Caco-2 (cell line): ENCODE measurements around the gene BIRC7. TPM values are rescaled to one million over a fixed set of nuclear protein-coding genes. Genes with fewer than 3 reads are reported as not detected.

Source experiments
- BruUV-seq: library from RNA; stranded (reverse); fragments of 400-500 nt; replicated peaks from 2 replicates; lab custom pipeline; 2021; lab: Mats Ljungman, UMichigan
- CTCF ChIA-PET: fragments of 300-600 bp; sonication (Branson Sonifier 250); formaldehyde crosslinking; loops from one replicate; lab custom pipeline; 2022; ENCODE audit warnings: antibody characterized with exemption; lab: Charles Lee
- POLR2A ChIA-PET: fragments of 300-600 bp; sonication (Branson Sonifier 250); formaldehyde crosslinking; loops from one replicate; lab custom pipeline; 2022; ENCODE audit warnings: antibody characterized with exemption; lab: Charles Lee
- DNase-seq, 2 experiments: peaks; one replicate each; pipeline versions ENCODE4 v3.0.0 to v3.0.0-alpha.2; 2020 to 2022
- H3K27me3 ChIP-seq: replicated peaks from 2 replicates; pipeline ENCODE4 v1.6.0; 2011; ENCODE audit warnings: low read length; ENCODE audit not compliant: control insufficient read depth, insufficient read depth
- H3K36me3 ChIP-seq: 2 replicates; pipeline ENCODE4 v1.5.1; 2011; ENCODE audit warnings: low read length; ENCODE audit not compliant: control insufficient read depth, insufficient read depth
- H3K4me1 ChIP-seq: fragments of 250-450 bp; sonication (Bioruptor Pico); 2 replicates; pipeline ENCODE4 v1.5.1; 2020; ENCODE audit warnings: mild to moderate bottlenecking
- H3K4me3 ChIP-seq: 2 replicates; pipeline ENCODE4 v1.5.1; 2011; ENCODE audit warnings: low read depth, mild to moderate bottlenecking, control low read depth, low read length
- H3K9me3 ChIP-seq: fragments of 250-450 bp; sonication (Bioruptor Pico); 2 replicates; pipeline ENCODE4 v1.5.1; 2020; ENCODE audit warnings: mild to moderate bottlenecking, moderate library complexity
- H3K27ac Mint-ChIP-seq: one replicate; pipeline ENCODE4 v1.8.0; 2022; ENCODE audit warnings: mixed read lengths; ENCODE audit not compliant: unreplicated experiment
- H3K27me3 Mint-ChIP-seq: one replicate; pipeline ENCODE4 v1.8.0; 2022; ENCODE audit warnings: mixed read lengths; ENCODE audit not compliant: insufficient read depth, unreplicated experiment
- H3K36me3 Mint-ChIP-seq: one replicate; pipeline ENCODE4 v1.8.0; 2022; ENCODE audit warnings: mild to moderate bottlenecking, mixed read lengths; ENCODE audit not compliant: insufficient read depth, unreplicated experiment
- H3K4me1 Mint-ChIP-seq: one replicate; pipeline ENCODE4 v1.8.0; 2022; ENCODE audit warnings: low read depth, mixed read lengths; ENCODE audit not compliant: unreplicated experiment
- H3K4me3 Mint-ChIP-seq: one replicate; pipeline ENCODE4 v1.8.0; 2022; ENCODE audit warnings: mild to moderate bottlenecking, moderate library complexity, mixed read lengths; ENCODE audit not compliant: unreplicated experiment
- H3K9me3 Mint-ChIP-seq: one replicate; pipeline ENCODE4 v1.8.0; 2022; ENCODE audit warnings: mixed read lengths; ENCODE audit not compliant: unreplicated experiment
- CTCF ChIP-seq, 2 experiments: fragments of 200-600 bp in 1 of 2; IDR thresholded peaks; 1 replicate in 1 of 2; 2 replicates in 1 of 2; pipeline versions ENCODE4 v1.5.1 to v1.8.0; 2011 to 2022; ENCODE audit warnings: antibody characterized with exemption in 1 of 2, control low read depth in 1 of 2, inconsistent platforms in 1 of 2, low read depth in 1 of 2, low read length in 1 of 2, mild to moderate bottlenecking in 1 of 2, moderate library complexity in 1 of 2; ENCODE audit not compliant: insufficient read depth in 1 of 2, severe bottlenecking in 1 of 2, unreplicated experiment in 1 of 2
- intact Hi-C: fragments of 100-400 bp; cut with micrococcal nuclease; formaldehyde crosslinking; loops from one replicate; pipeline ENCODE4 v1.10.0; 2022; ENCODE audit not compliant: unreplicated experiment
- total RNA-seq: library from RNA; stranded (reverse); gene quantifications from 2 replicates; pipeline ENCODE4 v1.2.3, GENCODE V29; 2022

The BIRC7 gene
- total RNA-seq, 1 experiment from 2014 or later = 0.54 TPM

- peak within 1 kb of the TSS; percentile 97 for H3K4me3 ChIP-seq
- ChIA-PET CTCF (interaction anchor here (0.6 to 3.4 kb wide), 17 partner anchors 20 to 766 kb away, joined by 3 to 52 read pairs (median 5); partner anchors contain the start of gene PPDPF), POLR2A (interaction anchor here (0.5 to 2.0 kb wide), 12 partner anchors 12 to 807 kb away, joined by 3 to 9 read pairs (median 4); partner anchors contain the start of gene RGS19)
- intact Hi-C loops = loop anchor here (1.0 to 2.0 kb wide), 3 partner anchors 11 to 50 kb away; no protein-coding TSS in a partner anchor
- Mint-ChIP-seq H3K27ac (peak within 1 kb of the TSS; percentile 86), H3K36me3 (peaks cover 34% of the 10 kb centered on the region), H3K4me1 (peaks cover 28% of the 10 kb centered on the region), H3K27me3 (no peaks in the 10 kb centered on the region), H3K9me3 (no peaks in the 10 kb centered on the region), H3K4me3 (peak within 1 kb of the TSS; percentile 81)
- H3K4me1 ChIP-seq = peaks cover 23% of the 10 kb centered on the region
- TF ChIP-seq CTCF (IDR thresholded peaks at IDR 0.05; ENCODE audit: insufficient read depth in 1 of 2, low read depth in 1 of 2, low read length in 1 of 2, severe bottlenecking in 1 of 2, unreplicated experiment in 1 of 2) = peak in 1 of 2 experiments; percentile 45
- no peaks in the 10 kb centered on the region for H3K9me3 ChIP-seq
- DNase-seq = peak; percentile 96 to 98
- no peaks in the 10 kb centered on the region for H3K27me3 ChIP-seq
- H3K36me3 ChIP-seq = peaks cover 5% of the 10 kb centered on the region
- no TSS peak for BruUV-seq
Observed at GRCh38 chr20:63272105-63273058, 36.7 kb downstream of the BIRC7 start, which contains the start of gene ARFGAP1. Gene ARFGAP1, plus strand, starts transcription at chr20:63272813. Its CDS starts 2,768 bp downstream, at chr20:63275581.

- Histone ChIP-seq H3K27me3 (no peaks in the 10 kb centered on the region), H3K36me3 (peaks cover 9% of the 10 kb centered on the region), H3K9me3 (no peaks in the 10 kb centered on the region), H3K4me1 (peaks cover 16% of the 10 kb centered on the region), H3K4me3 (peak overlapping the region; percentile 97)
- Mint-ChIP-seq H3K36me3 (peaks cover 42% of the 10 kb centered on the region), H3K9me3 (no peaks in the 10 kb centered on the region), H3K27me3 (no peaks in the 10 kb centered on the region), H3K4me3 (peak overlapping the region; percentile 81), H3K4me1 (peaks cover 21% of the 10 kb centered on the region), H3K27ac (peak overlapping the region; percentile 86)
- BruUV-seq = no TSS peak
- intact Hi-C loops = loop anchor here (2.0 kb wide), 2 partner anchors 22 to 50 kb away; no protein-coding TSS in a partner anchor
- no peak for TF ChIP-seq CTCF (IDR thresholded peaks at IDR 0.05; ENCODE audit: insufficient read depth in 1 of 2, low read depth in 1 of 2, low read length in 1 of 2, severe bottlenecking in 1 of 2, unreplicated experiment in 1 of 2)
- DNase-seq = no peak
- ChIA-PET POLR2A (interaction anchor here (0.5 to 2.0 kb wide), 12 partner anchors 11 to 806 kb away, joined by 3 to 9 read pairs (median 4); partner anchors contain the start of gene RGS19), CTCF (interaction anchor here (0.6 to 3.4 kb wide), 10 partner anchors 12 to 765 kb away, joined by 3 to 52 read pairs (median 6); no protein-coding TSS in a partner anchor)
Observed at GRCh38 chr20:63273059-63273579, 37.4 kb downstream of the BIRC7 start.
